Tibial nerve (tissue), 4 donors: ENCODE results near the gene TACR2. TPM values are rescaled to one million over a fixed set of nuclear protein-coding genes. Genes with fewer than 3 reads are reported as not detected.

ENCODE experiments used
- DNase-seq, 2 donors: peaks; one replicate each; pipeline ENCODE4 v3.0.0-alpha.2; 2019; ENCODE audit warnings: low spot score in 2 of 2
- H3K27ac ChIP-seq, 4 donors: fragments of 200-600 bp; sonication (generic) in 3 of 4; one replicate each; pipeline ENCODE4 v1.5.1; 2017 to 2019; ENCODE audit warnings: mild to moderate bottlenecking in 1 of 4
- H3K27me3 ChIP-seq, 2 donors: fragments of 200-600 bp; sonication (generic) in 1 of 2; one replicate each; pipeline versions ENCODE4 v1.5.1 to v1.6.0; 2017 to 2019
- H3K36me3 ChIP-seq, 3 donors: fragments of 200-600 bp; sonication (generic); one replicate each; pipeline ENCODE4 v1.5.1; 2018 to 2019
- H3K4me1 ChIP-seq, 4 donors: fragments of 200-600 bp; sonication (generic) in 3 of 4; one replicate each; pipeline ENCODE4 v1.5.1; 2017 to 2019
- H3K4me3 ChIP-seq, 4 donors: fragments of 200-600 bp; sonication (generic) in 3 of 4; one replicate each; pipeline ENCODE4 v1.5.1; 2017 to 2019; ENCODE audit warnings: mild to moderate bottlenecking in 1 of 4, moderate library complexity in 1 of 4
- H3K9me3 ChIP-seq, 4 donors: fragments of 200-600 bp; sonication (generic) in 3 of 4; one replicate each; pipeline ENCODE4 v1.5.1; 2017 to 2019
- CTCF ChIP-seq, 5 experiments: fragments of 200-600 bp in 3 of 5; fragments of 450-650 bp in 2 of 5; sonication (generic) in 3 of 5; IDR thresholded peaks; one replicate each; pipeline ENCODE4 v1.5.1; 2016 to 2019; ENCODE audit warnings: antibody characterized with exemption in 5 of 5, mild to moderate bottlenecking in 3 of 5, moderate library complexity in 2 of 5
- EP300 ChIP-seq, 2 donors: sonication (generic); formaldehyde crosslinking; IDR thresholded peaks; one replicate each; pipeline ENCODE4 v1.6.1; 2017; ENCODE audit warnings: antibody characterized with exemption in 2 of 2, mild to moderate bottlenecking in 1 of 2
- POLR2A ChIP-seq, 2 donors: fragments of 450-650 bp; IDR thresholded peaks; one replicate each; pipeline ENCODE4 v1.6.1; 2017; ENCODE audit warnings: antibody characterized with exemption in 2 of 2, mild to moderate bottlenecking in 2 of 2, moderate library complexity in 2 of 2
- WGBS, 2 donors: methylation state at CpG; one replicate each; pipeline ENCODE4 v1.1.5; 2018; 5-methylcytosine and 5-hydroxymethylcytosine counted together
- total RNA-seq, 4 donors: library from RNA; depleted of rRNA; stranded (reverse); fragments of >200 nt; gene quantifications; one replicate each; pipeline ENCODE4 v1.1.0, GENCODE V29; 2016

TACR2 gene
- total RNA-seq, 4 donors from 2014 or later, result 0.59 to 4.6 (median 1.2) TPM

DNA sequence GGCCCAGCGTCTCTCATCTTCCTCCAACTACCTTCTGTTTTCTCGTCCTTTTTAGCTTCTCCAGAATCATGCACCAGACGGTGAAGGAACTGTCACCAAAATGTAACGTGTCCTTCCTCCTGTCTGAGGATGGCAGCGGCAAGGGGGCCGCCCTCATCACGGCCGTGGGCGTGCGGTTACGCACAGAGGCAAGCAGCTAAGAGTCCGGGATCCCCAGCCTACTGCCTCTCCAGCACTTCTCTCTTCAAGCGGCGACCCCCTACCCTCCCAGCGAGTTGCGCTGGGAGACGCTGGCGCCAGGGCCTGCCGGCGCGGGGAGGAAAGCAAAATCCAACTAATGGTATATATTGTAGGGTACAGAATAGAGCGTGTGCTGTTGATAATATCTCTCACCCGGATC, 15.8 kb downstream of the TACR2 start:
- Histone ChIP-seq H3K36me3 (peaks cover 0 to 45% (median 0%) of the 10 kb centered on the region in 3 donors), H3K27me3 (no peaks in the 10 kb centered on the region), H3K4me1 (peaks cover 0 to 9% (median 3%) of the 10 kb centered on the region in 4 donors), H3K4me3 (no peak overlapping the region), H3K27ac (no peak overlapping the region), H3K9me3 (no peaks in the 10 kb centered on the region)
- no peak for DNase-seq
- no peak for TF ChIP-seq EP300 (IDR thresholded peaks at IDR 0.05)
- no peak for TF ChIP-seq POLR2A (IDR thresholded peaks at IDR 0.05)
- no peak for TF ChIP-seq CTCF (IDR thresholded peaks at IDR 0.05)
- WGBS, 2 donors, result 90 to 96% methylated on average over 16 to 23 of the region's 23 CpGs

GRCh38 chr10:69398466-69398865, 18.3 kb downstream of the TACR2 start:
- H3K36me3 ChIP-seq, result peaks cover 0 to 69% (median 3%) of the 10 kb centered on the region in 3 donors
- H3K27ac ChIP-seq, result no peak overlapping the region
- no peak for DNase-seq
- whole genome bisulfite sequencing, 2 donors, result 75 to 79% methylated on average over 16 of the region's 16 CpGs
- H3K9me3 ChIP-seq, result no peaks in the 10 kb centered on the region
- H3K27me3 ChIP-seq, result no peaks in the 10 kb centered on the region
- H3K4me1 ChIP-seq, result peaks cover 0 to 2% (median 0%) of the 10 kb centered on the region in 4 donors
- no peak overlapping the region for H3K4me3 ChIP-seq
- TF ChIP-seq EP300 (IDR thresholded peaks at IDR 0.05), result no peak
- TF ChIP-seq CTCF (IDR thresholded peaks at IDR 0.05), result no peak
- no peak for TF ChIP-seq POLR2A (IDR thresholded peaks at IDR 0.05)

DNA sequence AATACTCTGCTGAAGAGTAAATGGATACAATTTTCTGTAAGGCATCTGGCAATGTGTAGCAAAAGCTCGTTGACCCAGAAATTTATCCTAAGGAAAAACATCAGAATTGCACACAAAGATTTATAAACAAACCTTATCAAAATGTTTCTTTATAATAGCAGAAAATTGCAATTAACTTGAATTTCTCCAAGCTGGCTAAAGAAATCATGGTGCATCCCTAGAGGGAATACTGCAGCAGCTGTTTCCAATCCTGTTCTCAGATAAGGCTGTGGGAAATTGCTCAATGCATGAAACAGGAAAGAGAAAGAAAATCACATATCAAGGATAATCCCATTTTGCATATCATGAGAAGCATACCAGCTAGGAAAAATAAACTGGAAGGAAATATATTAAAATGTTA, 18.7 kb downstream of the TACR2 start:
- peaks cover 0 to 2% (median 0%) of the 10 kb centered on the region in 4 donors for H3K4me1 ChIP-seq
- H3K36me3 ChIP-seq, result peaks cover 0 to 69% (median 3%) of the 10 kb centered on the region in 3 donors
- 68 to 73% methylated on average over 1 of the region's 1 CpG for WGBS, 2 donors
- H3K27ac ChIP-seq, result no peak overlapping the region
- no peak for DNase-seq
- no peaks in the 10 kb centered on the region for H3K27me3 ChIP-seq
- no peak overlapping the region for H3K4me3 ChIP-seq
- H3K9me3 ChIP-seq, result no peaks in the 10 kb centered on the region
- TF ChIP-seq CTCF (IDR thresholded peaks at IDR 0.05) (no peak), POLR2A (IDR thresholded peaks at IDR 0.05) (no peak), EP300 (IDR thresholded peaks at IDR 0.05) (no peak)

GRCh38 chr10:69394020-69394419, 22.7 kb downstream of the TACR2 start:
- TF ChIP-seq POLR2A (IDR thresholded peaks at IDR 0.05) (no peak), CTCF (IDR thresholded peaks at IDR 0.05) (no peak), EP300 (IDR thresholded peaks at IDR 0.05) (no peak)
- no peaks in the 10 kb centered on the region for H3K9me3 ChIP-seq
- WGBS, 2 donors, result 40 to 52% methylated on average over 1 of the region's 1 CpG
- no peak overlapping the region for H3K4me3 ChIP-seq
- peaks cover 0 to 17% (median 3%) of the 10 kb centered on the region in 4 donors for H3K4me1 ChIP-seq
- peaks cover 0 to 65% (median 3%) of the 10 kb centered on the region in 3 donors for H3K36me3 ChIP-seq
- H3K27me3 ChIP-seq, result no peaks in the 10 kb centered on the region
- H3K27ac ChIP-seq, result no peak overlapping the region
- DNase-seq, result no peak

GRCh38 chr10:69392481-69393000, 24.2 kb downstream of the TACR2 start:
- peak overlapping the region in 2 of 4 donors; percentile 14 to 52 for H3K27ac ChIP-seq
- 11 to 13% methylated on average over 7 of the region's 7 CpGs for WGBS, 2 donors
- TF ChIP-seq CTCF (IDR thresholded peaks at IDR 0.05) (peak; percentile 90 to 97 (median 96)), POLR2A (IDR thresholded peaks at IDR 0.05) (no peak), EP300 (IDR thresholded peaks at IDR 0.05) (peak in 1 of 2 donors; percentile 30)

More at GRCh38 chr10:69392481-69393000, 24.2 kb downstream of the TACR2 start:
- DNase-seq, result peak; percentile 79 to 91
- no peaks in the 10 kb centered on the region for H3K27me3 ChIP-seq
- peaks cover 0 to 72% (median 3%) of the 10 kb centered on the region in 3 donors for H3K36me3 ChIP-seq
- H3K9me3 ChIP-seq, result no peaks in the 10 kb centered on the region
- H3K4me1 ChIP-seq, result peaks cover 0 to 15% (median 3%) of the 10 kb centered on the region in 4 donors
- H3K4me3 ChIP-seq, result no peak overlapping the region
